H1 (cell line): ENCODE results near the gene CKAP2L. TPM values are rescaled to one million over a fixed set of nuclear protein-coding genes. Genes with fewer than 3 reads are reported as not detected.

Experiments
- CTCF ChIA-PET: fragments of 300-600 bp; sonication (Branson Sonifier 250); formaldehyde crosslinking; loops from one replicate; lab custom pipeline; 2021; ENCODE audit not compliant: partially characterized antibody; lab: Charles Lee
- POLR2A ChIA-PET: fragments of 300-600 bp; sonication (Branson Sonifier 250); formaldehyde crosslinking; loops from one replicate; lab custom pipeline; 2021; ENCODE audit warnings: inconsistent platforms; ENCODE audit not compliant: partially characterized antibody; lab: Charles Lee
- DNase-seq, 2 experiments: peaks; one replicate each; pipeline versions ENCODE4 v3.0.0 to v3.0.0-alpha.2; 2010 to 2022; ENCODE audit warnings: low spot score in 2 of 2, low read depth in 1 of 2, mixed read lengths in 1 of 2
- FAIRE-seq: peaks from 2 replicates; lab custom pipeline; 2011; peaks lifted over from hg19 to GRCh38; lab: Jason Lieb, UNC
- H2AFZ ChIP-seq: 2 replicates; pipeline ENCODE4 v1.8.1; 2012; ENCODE audit warnings: low read length, inconsistent platforms
- H2AK5ac ChIP-seq: 2 replicates; pipeline ENCODE4 v1.6.1; 2013; ENCODE audit warnings: low read depth, low read length
- H2BK120ac ChIP-seq: replicated peaks from 2 replicates; pipeline ENCODE3; 2013; ENCODE audit warnings: low read depth, low read length, inconsistent platforms
- H2BK12ac ChIP-seq: 2 replicates; pipeline ENCODE4 v1.6.1; 2013; ENCODE audit warnings: low read depth, low read length
- H2BK15ac ChIP-seq: 2 replicates; pipeline ENCODE4 v1.6.1; 2013; ENCODE audit warnings: low read length
- H2BK20ac ChIP-seq: 2 replicates; pipeline ENCODE4 v1.6.1; 2013; ENCODE audit warnings: low read length
- H2BK5ac ChIP-seq: 2 replicates; pipeline ENCODE4 v1.6.1; 2013; ENCODE audit warnings: low read depth, low read length
- H3K14ac ChIP-seq: 2 replicates; pipeline ENCODE4 v1.6.1; 2013; ENCODE audit warnings: inconsistent platforms; ENCODE audit not compliant: insufficient read length
- H3K18ac ChIP-seq: 2 replicates; pipeline ENCODE4 v1.6.1; 2013; ENCODE audit warnings: low read length; ENCODE audit errors: extremely low read depth
- H3K23ac ChIP-seq: 2 replicates; pipeline ENCODE4 v1.6.1; 2013; ENCODE audit warnings: inconsistent platforms; ENCODE audit not compliant: insufficient read length
- H3K23me2 ChIP-seq: 2 replicates; pipeline ENCODE4 v1.6.1; 2013; ENCODE audit warnings: low read depth, low read length
- H3K27ac ChIP-seq: 2 replicates; pipeline ENCODE4 v1.6.1; 2011; ENCODE audit warnings: low read depth, low read length, inconsistent platforms
- H3K27me3 ChIP-seq, 4 experiments: replicated peaks in 1 of 4; 1 replicate in 1 of 4; 2 replicates in 3 of 4; pipeline versions ENCODE4 v1.6.1 to v1.8.1; 2011 to 2013; ENCODE audit warnings: low read length in 3 of 4, mild to moderate bottlenecking in 3 of 4, inconsistent platforms in 2 of 4, mixed read lengths in 2 of 4, moderate library complexity in 1 of 4; ENCODE audit not compliant: control insufficient read depth in 3 of 4, insufficient read depth in 3 of 4; ENCODE audit errors: extremely low read depth in 1 of 4
- H3K36me3 ChIP-seq, 4 experiments: 2 replicates each; pipeline versions ENCODE4 v1.6.1 to v1.8.1; 2011 to 2013; ENCODE audit warnings: mild to moderate bottlenecking in 4 of 4, low read length in 3 of 4, moderate library complexity in 2 of 4, control low read depth in 1 of 4, inconsistent platforms in 1 of 4; ENCODE audit not compliant: insufficient read depth in 4 of 4, control insufficient read depth in 2 of 4
- H3K4ac ChIP-seq: replicated peaks from 2 replicates; pipeline ENCODE3; 2013; ENCODE audit warnings: low read length, low read depth, mixed read lengths, inconsistent platforms; ENCODE audit not compliant: insufficient read length
- H3K4me1 ChIP-seq, 4 experiments: replicated peaks in 1 of 4; 1 replicate in 1 of 4; 2 replicates in 3 of 4; pipeline versions ENCODE4 v1.6.1 to v1.8.1; 2011 to 2013; ENCODE audit warnings: low read length in 3 of 4, inconsistent platforms in 2 of 4, mixed read lengths in 1 of 4; ENCODE audit not compliant: insufficient read depth in 4 of 4, control insufficient read depth in 3 of 4
- H3K4me2 ChIP-seq, 2 experiments: 2 replicates each; pipeline versions ENCODE4 v1.6.1 to v1.8.1; 2011 to 2013; ENCODE audit warnings: low read depth in 2 of 2, low read length in 2 of 2, control low read depth in 1 of 2, inconsistent platforms in 1 of 2, mild to moderate bottlenecking in 1 of 2; ENCODE audit not compliant: insufficient read depth in 1 of 2
- H3K4me3 ChIP-seq, 4 experiments: fragments of 200-600, 300-600 bp in 1 of 4; sonication (generic), shearing (Covaris generic), sonication (Bioruptor Twin) in 1 of 4; 2 replicates each; pipeline versions ENCODE4 v1.5.1 to v1.8.1; 2011 to 2016; ENCODE audit warnings: low read length in 4 of 4, low read depth in 3 of 4, control low read depth in 2 of 4, inconsistent platforms in 2 of 4, mild to moderate bottlenecking in 2 of 4, mixed read lengths in 1 of 4, moderate library complexity in 1 of 4; ENCODE audit not compliant: insufficient read depth in 2 of 4; ENCODE audit errors: extremely low read depth in 1 of 4
- H3K56ac ChIP-seq: replicated peaks from 2 replicates; pipeline ENCODE3; 2013; ENCODE audit warnings: low read depth, mild to moderate bottlenecking, mixed read lengths, low read length, inconsistent platforms; ENCODE audit not compliant: insufficient read length
- H3K79me1 ChIP-seq: 2 replicates; pipeline ENCODE4 v1.6.1; 2013; ENCODE audit warnings: low read depth, low read length, control low read depth
- H3K79me2 ChIP-seq, 2 experiments: 2 replicates each; pipeline versions ENCODE4 v1.6.1 to v1.8.1; 2012 to 2013; ENCODE audit warnings: low read length in 2 of 2, mild to moderate bottlenecking in 2 of 2, inconsistent platforms in 1 of 2; ENCODE audit not compliant: insufficient read depth in 2 of 2, control insufficient read depth in 1 of 2
- H3K9ac ChIP-seq, 4 experiments: replicated peaks in 1 of 4; 1 replicate in 1 of 4; 2 replicates in 3 of 4; pipeline versions ENCODE4 v1.6.1 to v1.8.1; 2011 to 2013; ENCODE audit warnings: low read depth in 3 of 4, low read length in 3 of 4, control low read depth in 2 of 4, mild to moderate bottlenecking in 2 of 4, moderate library complexity in 2 of 4, inconsistent platforms in 1 of 4; ENCODE audit errors: extremely low read depth in 1 of 4
- H3K9me3 ChIP-seq, 2 experiments: 2 replicates each; pipeline versions ENCODE4 v1.6.1 to v1.8.1; 2012 to 2013; ENCODE audit warnings: mild to moderate bottlenecking in 2 of 2, moderate library complexity in 2 of 2, control low read depth in 1 of 2, inconsistent platforms in 1 of 2, low read depth in 1 of 2, low read length in 1 of 2, mixed read lengths in 1 of 2; ENCODE audit not compliant: insufficient read depth in 2 of 2
- H4K20me1 ChIP-seq, 2 experiments: replicated peaks in 1 of 2; 2 replicates each; pipeline versions ENCODE3 to v1.8.1; 2011 to 2013; ENCODE audit warnings: inconsistent platforms in 2 of 2, low read length in 2 of 2, mild to moderate bottlenecking in 1 of 2; ENCODE audit not compliant: insufficient read depth in 2 of 2, control insufficient read depth in 1 of 2
- H4K5ac ChIP-seq: 2 replicates; pipeline ENCODE4 v1.6.1; 2013; ENCODE audit warnings: low read length, low read depth, mixed read lengths, inconsistent platforms; ENCODE audit not compliant: insufficient read length
- H4K8ac ChIP-seq: 2 replicates; pipeline ENCODE4 v1.8.0; 2013; ENCODE audit warnings: mild to moderate bottlenecking, moderate library complexity, low read length, inconsistent platforms; ENCODE audit not compliant: insufficient read depth; ENCODE audit errors: extremely low read depth
- H4K91ac ChIP-seq: replicated peaks from 2 replicates; pipeline ENCODE3; 2013; ENCODE audit warnings: low read length, mixed read lengths, inconsistent platforms; ENCODE audit not compliant: insufficient read length
- RXRA ChIP-seq: IDR thresholded peaks from 2 replicates; pipeline ENCODE4 v1.6.1; 2011; ENCODE audit warnings: low read depth, mild to moderate bottlenecking, low read length, moderate library complexity; ENCODE audit not compliant: insufficient read depth
- SIX5 ChIP-seq: IDR thresholded peaks from 2 replicates; pipeline ENCODE4 v1.6.1; 2011; ENCODE audit warnings: mild to moderate bottlenecking, low read depth, low read length
- WGBS, 2 experiments: shearing (Covaris generic) in 1 of 2; methylation state at CpG; one replicate each; pipeline versions ENCODE4 v1.1.6 to v1.1.7; 2013 to 2015; ENCODE audit warnings: low lambda C conversion rate in 2 of 2, mixed read lengths in 2 of 2, inconsistent platforms in 1 of 2, low coverage in 1 of 2, missing lambda C conversion rate in 1 of 2; ENCODE audit not compliant: insufficient replicate concordance in 2 of 2, insufficient coverage in 1 of 2, insufficient read length in 1 of 2; ENCODE audit errors: extremely low coverage in 1 of 2, missing lambda C conversion rate in 1 of 2; 5-methylcytosine and 5-hydroxymethylcytosine counted together
- polyA plus RNA-seq, 7 experiments: library from polyadenylated mRNA; depleted of rRNA in 3 of 7; stranded (reverse) in 5 of 7; unstranded in 2 of 7; fragments of >200 nt in 5 of 7; fragments of 200-250 nt in 2 of 7; gene quantifications; 1 replicate in 5 of 7; 2 replicates in 1 of 7; 4 replicates in 1 of 7; pipeline versions ENCODE4 v1.2.1 to v1.2.3, GENCODE V29; 2011 to 2013; ENCODE audit warnings: missing spikeins in 2 of 7, mixed read lengths in 2 of 7
- total RNA-seq: library from RNA; stranded (reverse); fragmentation: NEBNext Ultra II Directional; extraction: Animal tissue kit (Norgen Biotek cat#: 25700); gene quantifications from 2 replicates; pipeline ENCODE4 v1.2.1, GENCODE V29; 2021

Gene CKAP2L
- total and polyA plus RNA-seq, 2 of the 8 experiments (the other 6 are each of a cell fraction or from before 2014, with no cell fraction given): 2.5 to 20.7 TPM

DNA sequence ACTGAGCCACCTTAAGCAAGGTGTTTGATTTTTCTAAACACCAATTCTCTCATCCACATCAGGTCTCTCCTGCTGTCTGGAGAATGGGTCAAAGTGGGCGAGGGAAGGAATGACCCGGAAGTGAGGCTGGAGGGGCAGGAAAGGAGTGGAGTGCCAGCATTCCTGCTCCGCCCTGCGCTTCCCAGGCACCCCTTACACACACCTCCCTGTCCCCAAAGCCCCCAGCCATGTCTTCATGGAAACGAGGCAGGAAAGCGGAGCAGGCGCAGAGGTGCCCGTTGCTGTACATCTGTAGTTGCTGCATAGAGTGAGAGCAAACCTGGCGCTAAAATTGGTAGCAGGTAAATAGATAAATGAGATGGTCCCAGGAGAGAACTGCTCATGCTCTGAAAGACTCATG, 70.8 kb downstream of the CKAP2L start:
- POLR2A ChIA-PET: no interaction called here
- Histone ChIP-seq H3K23ac (no peak overlapping the region), H3K9ac (no peak overlapping the region), H3K79me2 (no peaks in the 10 kb centered on the region), H3K4me2 (no peak overlapping the region), H2BK20ac (no peak overlapping the region), H3K36me3 (no peaks in the 10 kb centered on the region), H2BK120ac (no peak overlapping the region), H3K4me1 (peaks cover 0 to 6% (median 3%) of the 10 kb centered on the region in 4 experiments; a peak in 4 of 7 replicates), H4K91ac (no peak overlapping the region), H2BK5ac (no peak overlapping the region), H4K5ac (no peak overlapping the region), H3K27me3 (no peaks in the 10 kb centered on the region), H4K8ac (peak overlapping the region; percentile 68; the same call in 1 of the 2 replicates), H3K4ac (no peak overlapping the region), H3K23me2 (no peaks in the 10 kb centered on the region), H2BK15ac (no peak overlapping the region), H3K4me3 (no peak overlapping the region), H2AK5ac (no peak overlapping the region), H3K79me1 (no peaks in the 10 kb centered on the region), H2AFZ (no peak overlapping the region), H3K14ac (no peak overlapping the region), H3K9me3 (no peaks in the 10 kb centered on the region), H3K27ac (no peak overlapping the region), H2BK12ac (no peak overlapping the region), H4K20me1 (no peaks in the 10 kb centered on the region), H3K18ac (no peak overlapping the region), H3K56ac (no peak overlapping the region)
- CTCF ChIA-PET: interaction anchor here (1.4 to 2.8 kb wide), 3 partner anchors 9 to 33 kb away, joined by 4 to 8 read pairs (median 5); no protein-coding TSS in a partner anchor
- DNase-seq (peak in 1 of 2 experiments; percentile 24), FAIRE-seq (no peak)
- 86% methylated on average over 9 of the region's 9 CpGs; no CpG with 5 or more reads in 1 of the 2 experiments for WGBS, 2 experiments
- TF ChIP-seq SIX5 (no peak), RXRA (no peak)
